C4-2B (cell line): ENCODE data around the gene TRPC4.

ENCODE experiments used
- ZFX ChIP-seq: fragments of 450-650 bp; IDR thresholded peaks from 2 replicates; pipeline ENCODE4 v1.6.1; 2017
- TF ChIP-seq, protein P1 (sequence below): fragments of 450-650 bp; conservative IDR thresholded peaks from 2 replicates; pipeline ENCODE4 v1.5.1; 2017; ENCODE audit warnings: mild to moderate bottlenecking

GRCh38 chr13:37753776-37754175 is 115.8 kb downstream of the TRPC4 start:
- TF ChIP-seq, protein P1, sequence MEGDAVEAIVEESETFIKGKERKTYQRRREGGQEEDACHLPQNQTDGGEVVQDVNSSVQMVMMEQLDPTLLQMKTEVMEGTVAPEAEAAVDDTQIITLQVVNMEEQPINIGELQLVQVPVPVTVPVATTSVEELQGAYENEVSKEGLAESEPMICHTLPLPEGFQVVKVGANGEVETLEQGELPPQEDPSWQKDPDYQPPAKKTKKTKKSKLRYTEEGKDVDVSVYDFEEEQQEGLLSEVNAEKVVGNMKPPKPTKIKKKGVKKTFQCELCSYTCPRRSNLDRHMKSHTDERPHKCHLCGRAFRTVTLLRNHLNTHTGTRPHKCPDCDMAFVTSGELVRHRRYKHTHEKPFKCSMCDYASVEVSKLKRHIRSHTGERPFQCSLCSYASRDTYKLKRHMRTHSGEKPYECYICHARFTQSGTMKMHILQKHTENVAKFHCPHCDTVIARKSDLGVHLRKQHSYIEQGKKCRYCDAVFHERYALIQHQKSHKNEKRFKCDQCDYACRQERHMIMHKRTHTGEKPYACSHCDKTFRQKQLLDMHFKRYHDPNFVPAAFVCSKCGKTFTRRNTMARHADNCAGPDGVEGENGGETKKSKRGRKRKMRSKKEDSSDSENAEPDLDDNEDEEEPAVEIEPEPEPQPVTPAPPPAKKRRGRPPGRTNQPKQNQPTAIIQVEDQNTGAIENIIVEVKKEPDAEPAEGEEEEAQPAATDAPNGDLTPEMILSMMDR = no peak
- TF ChIP-seq ZFX = no peak
